ENCODE measurements around the gene CRABP2.

DNA sequence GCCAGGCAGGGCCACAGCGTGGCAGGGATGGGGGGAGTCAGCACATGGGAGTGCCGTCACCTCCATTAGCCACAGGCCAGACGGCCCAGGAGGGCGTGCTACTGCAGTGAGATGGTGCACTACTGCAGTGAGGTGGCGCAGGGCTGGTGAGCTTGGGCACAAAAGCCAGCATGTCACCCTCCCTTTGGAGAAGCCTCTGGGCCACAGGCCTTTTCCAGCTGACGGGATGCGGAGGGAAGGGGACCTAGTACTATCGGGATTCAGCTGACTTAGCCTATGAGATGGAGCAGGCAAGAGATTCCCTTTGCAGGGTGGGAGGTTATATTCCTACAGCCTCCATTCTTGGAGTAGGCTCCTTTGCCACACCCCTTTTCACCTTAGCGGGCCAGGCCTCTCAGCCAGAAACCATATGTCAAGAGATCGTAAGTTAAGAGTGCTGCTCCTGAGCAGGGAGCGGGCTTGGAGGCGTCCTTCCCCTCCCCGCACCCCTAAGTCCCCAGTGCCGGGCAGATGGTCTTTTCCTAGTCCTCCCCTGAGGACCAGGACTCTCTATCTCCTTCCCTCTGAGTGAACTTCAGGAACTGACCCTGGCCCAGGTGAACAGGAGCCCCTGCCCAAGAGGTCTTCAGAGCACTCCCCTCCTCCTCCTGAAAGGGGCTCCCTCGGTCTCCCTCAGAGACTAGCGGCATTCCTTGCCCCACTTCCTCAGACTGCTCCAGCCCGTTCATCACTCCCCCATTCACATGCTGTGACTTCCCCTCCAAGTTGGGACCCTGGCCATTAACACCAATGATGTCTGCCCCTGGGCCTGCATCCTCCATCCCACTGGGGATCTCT is 36.4 kb downstream of the CRABP2 start:
- TF ChIP-seq, protein P1, sequence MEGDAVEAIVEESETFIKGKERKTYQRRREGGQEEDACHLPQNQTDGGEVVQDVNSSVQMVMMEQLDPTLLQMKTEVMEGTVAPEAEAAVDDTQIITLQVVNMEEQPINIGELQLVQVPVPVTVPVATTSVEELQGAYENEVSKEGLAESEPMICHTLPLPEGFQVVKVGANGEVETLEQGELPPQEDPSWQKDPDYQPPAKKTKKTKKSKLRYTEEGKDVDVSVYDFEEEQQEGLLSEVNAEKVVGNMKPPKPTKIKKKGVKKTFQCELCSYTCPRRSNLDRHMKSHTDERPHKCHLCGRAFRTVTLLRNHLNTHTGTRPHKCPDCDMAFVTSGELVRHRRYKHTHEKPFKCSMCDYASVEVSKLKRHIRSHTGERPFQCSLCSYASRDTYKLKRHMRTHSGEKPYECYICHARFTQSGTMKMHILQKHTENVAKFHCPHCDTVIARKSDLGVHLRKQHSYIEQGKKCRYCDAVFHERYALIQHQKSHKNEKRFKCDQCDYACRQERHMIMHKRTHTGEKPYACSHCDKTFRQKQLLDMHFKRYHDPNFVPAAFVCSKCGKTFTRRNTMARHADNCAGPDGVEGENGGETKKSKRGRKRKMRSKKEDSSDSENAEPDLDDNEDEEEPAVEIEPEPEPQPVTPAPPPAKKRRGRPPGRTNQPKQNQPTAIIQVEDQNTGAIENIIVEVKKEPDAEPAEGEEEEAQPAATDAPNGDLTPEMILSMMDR (IDR thresholded peaks at IDR 0.05; ENCODE audit: low read depth, low read length), result no peak
- no peak for TF ChIP-seq POLR2A (IDR thresholded peaks at IDR 0.05; ENCODE audit: extremely low read depth, insufficient read length)
